GM19372 (cell line): ENCODE data around the gene ZDHHC20.
A peak's percentile ranks its signal among the peaks of the same experiment; 100 is the strongest.

ENCODE experiments used
- ATAC-seq: cut with Tn5 transposase; IDR thresholded peaks from one replicate; pipeline ENCODE4 v1.9.1; 2021; ENCODE audit warnings: mild to moderate bottlenecking, low read depth, moderate library complexity; ENCODE audit not compliant: unreplicated experiment

ZDHHC20 gene

DNA sequence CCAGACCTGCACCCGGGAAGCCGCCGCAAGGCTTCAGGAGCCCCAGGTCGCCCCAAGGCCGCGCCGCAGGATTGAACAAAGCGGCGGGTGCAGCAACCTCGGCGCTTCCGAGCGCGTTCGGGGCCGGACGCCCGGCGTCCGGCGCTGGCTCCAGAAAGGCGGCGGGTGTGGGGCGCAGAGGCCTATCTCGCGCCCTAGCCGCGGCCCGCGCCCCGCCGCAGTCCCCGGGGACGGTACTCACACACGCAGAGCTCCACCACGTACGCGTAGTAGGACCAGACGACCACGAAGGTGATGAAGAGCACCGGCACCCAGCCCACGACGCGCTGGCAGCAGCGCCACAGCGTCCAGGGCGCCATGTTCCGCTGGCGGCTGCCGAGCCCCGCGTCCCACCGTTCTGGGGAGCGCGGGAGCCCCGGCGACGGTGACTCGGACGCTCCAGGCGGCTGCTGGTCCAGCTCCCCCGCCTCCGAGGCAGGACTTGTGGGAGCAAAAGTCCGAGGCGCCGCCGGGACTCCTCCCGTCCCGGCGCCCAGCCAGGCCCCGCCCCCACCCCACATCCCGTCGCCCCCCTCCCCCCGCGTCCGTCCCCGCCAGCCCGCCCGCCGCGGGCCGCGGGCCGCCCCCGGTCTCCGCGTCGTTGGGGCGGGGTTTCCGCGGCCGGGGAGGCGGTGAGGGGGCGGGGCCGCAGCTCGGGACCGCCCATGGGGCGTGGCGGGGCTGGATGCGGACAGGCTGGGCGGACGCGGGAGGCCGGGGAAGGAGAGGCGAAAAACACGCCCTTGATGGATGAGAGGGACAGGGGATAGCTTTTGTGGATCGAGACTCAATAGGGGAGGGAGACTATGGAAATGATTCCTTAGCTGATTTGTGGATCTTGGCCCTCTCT is at the start of gene ZDHHC20:
ZDHHC20 (minus strand) TSS at position 491 of the 889 bp plus-strand sequence; CDS start at position 359, 132 bp downstream.
- peak; percentile 73 for ATAC-seq

- no peak for ATAC-seq
These were observed 45.3 kb upstream of the ZDHHC20 start for GRCh38 chr13:21504379-21504778.

GRCh38 chr13:21501686-21502085 is 42.6 kb upstream of the ZDHHC20 start:
- no peak for ATAC-seq

GRCh38 chr13:21486322-21486721 is 27.2 kb upstream of the ZDHHC20 start:
- no peak for ATAC-seq

- no peak for ATAC-seq
These were observed 24.6 kb upstream of the ZDHHC20 start for GRCh38 chr13:21483748-21484147.

- no peak for ATAC-seq
These were observed 22.3 kb upstream of the ZDHHC20 start for GRCh38 chr13:21481359-21481758.

- no peak for ATAC-seq
These were observed 20.0 kb upstream of the ZDHHC20 start for GRCh38 chr13:21478881-21479808.

- ATAC-seq = peak; percentile 90
These were observed 17.9 kb upstream of the ZDHHC20 start for GRCh38 chr13:21476893-21477472.

DNA sequence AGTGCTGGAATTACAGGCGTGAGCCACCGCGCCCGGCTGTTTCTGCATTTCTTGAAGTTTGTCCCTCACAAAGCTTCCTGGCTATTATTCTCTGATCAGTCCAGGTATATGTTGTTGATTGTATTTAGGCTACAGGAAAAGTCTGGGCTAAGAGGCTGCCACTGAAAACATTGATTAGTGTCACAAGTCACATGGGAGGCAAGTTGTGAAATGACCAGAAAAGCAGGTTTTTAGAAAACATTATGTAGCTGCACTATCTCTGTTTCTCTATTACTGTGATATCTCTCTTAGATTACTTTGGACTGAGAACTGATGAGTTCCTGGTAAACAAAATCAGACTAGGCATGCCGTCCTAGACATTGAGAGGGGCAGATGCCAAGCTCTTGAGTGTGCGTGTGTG is 16.0 kb upstream of the ZDHHC20 start:
- no peak for ATAC-seq

- no peak for ATAC-seq
These were observed 11.7 kb upstream of the ZDHHC20 start for GRCh38 chr13:21470785-21471184.

DNA sequence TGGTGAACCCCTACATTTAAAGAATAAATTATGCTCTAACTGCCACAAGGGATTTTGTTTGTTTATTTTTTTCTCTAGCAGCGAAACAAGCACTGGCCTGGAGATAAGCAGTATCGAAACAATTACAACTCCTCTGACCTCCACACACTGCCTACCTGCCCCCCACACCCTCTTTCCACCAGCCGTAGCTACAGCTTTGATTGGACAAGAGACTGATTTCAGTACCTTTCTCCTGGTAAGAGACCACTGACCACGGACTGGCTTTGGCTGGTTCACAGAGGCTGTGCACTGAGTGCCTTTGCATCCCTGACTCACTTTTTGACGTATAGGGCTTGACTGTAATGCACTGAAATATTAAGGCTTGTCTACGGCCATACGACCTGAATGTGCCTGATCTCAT is 7.4 kb upstream of the ZDHHC20 start:
- ATAC-seq = no peak

GRCh38 chr13:21465710-21466160 is 6.6 kb upstream of the ZDHHC20 start:
- no peak for ATAC-seq

DNA sequence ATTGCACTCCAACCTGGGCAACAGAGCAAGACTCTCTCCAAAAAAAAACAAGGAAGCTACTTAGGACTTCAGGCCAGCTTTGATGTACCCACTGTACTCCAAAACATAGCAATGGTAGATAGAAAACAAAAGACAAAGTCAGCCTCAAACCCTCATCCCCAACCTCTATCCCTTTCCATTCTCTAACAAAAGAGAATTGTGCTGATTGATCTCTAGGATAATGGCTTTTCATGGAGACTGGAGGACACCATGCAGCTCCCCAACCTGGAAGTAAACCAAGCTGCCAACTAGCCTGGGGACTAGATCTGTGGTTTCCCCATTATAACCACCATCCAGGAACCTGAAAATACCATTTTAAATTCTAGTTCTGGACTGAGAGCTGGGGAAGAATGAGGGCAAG is 4.3 kb upstream of the ZDHHC20 start:
- no peak for ATAC-seq

GRCh38 chr13:21461131-21461530 is 2.0 kb upstream of the ZDHHC20 start:
- no peak for ATAC-seq

DNA sequence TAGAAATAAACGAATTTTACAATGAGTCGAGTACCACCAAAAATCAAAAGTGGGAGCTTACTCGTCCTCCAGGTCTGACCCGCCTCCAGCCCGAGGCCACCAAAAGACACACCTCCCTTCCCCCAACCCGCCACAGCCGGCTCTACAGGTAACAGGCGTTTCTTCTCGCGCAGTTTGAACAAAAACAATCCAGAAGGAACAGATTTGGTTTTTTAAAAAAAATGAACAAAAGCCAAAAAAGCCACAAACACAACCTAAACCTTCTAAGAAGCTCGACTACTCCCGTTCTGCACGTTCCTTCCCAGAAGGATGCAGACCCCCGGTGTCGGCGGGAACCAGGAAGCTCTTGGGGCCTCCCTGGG is 671 bp downstream of the ZDHHC20 start:
- ATAC-seq = peak; percentile 28

DNA sequence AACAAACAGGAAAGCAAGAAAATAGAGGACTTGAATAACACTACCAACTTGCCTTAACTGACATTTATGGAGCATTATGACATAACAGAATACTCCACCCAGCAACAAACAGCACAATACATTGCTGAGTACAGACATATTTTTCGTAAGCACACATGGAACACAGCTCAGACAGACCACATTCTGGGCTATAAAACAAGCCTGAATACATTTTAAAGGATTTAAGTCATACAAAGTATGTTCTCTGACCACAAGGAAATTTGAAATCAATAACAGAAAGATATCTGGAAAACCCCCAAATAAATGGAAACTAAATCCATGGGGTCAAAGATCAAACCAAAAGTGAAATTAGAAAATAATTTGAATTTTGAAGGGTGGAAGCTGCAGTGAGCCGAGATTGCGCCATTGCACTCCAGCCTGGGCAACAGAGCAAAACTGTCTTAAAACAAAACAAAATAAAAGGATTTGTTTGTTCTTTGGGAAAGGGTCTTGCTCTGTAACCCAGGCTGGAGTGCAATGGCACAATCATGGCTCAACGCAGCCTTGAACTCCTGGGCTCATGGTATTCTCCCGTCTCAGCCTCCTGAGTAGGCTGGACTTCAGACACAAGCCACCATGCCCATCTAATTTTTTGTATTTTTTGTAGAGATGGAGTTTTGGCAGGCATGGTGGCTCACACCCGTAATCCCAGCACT is 5.6 kb downstream of the ZDHHC20 start:
- ATAC-seq = no peak

- no peak for ATAC-seq
These were observed 8.2 kb downstream of the ZDHHC20 start for GRCh38 chr13:21450936-21451335.

DNA sequence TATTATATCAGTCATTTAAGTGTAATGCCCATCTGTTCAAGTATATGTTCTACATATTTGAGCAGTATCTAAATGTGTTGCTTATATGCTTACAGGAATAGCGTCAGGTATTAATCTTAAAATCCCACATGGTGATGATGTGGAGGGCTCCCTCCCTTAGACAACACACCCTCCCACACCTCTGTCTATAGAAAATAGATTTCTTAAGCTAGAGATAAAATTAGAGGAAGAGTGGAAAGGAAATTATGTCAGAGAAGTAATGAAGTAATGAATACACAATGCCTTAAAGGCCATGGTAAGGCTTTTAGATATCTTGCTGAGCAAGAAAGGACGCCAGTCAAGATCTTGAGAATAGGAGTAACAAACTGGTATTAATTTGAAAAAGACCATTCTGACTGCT is 12.4 kb downstream of the ZDHHC20 start:
- ATAC-seq = no peak

- no peak for ATAC-seq
These were observed 13.3 kb downstream of the ZDHHC20 start for GRCh38 chr13:21445759-21446158.

DNA sequence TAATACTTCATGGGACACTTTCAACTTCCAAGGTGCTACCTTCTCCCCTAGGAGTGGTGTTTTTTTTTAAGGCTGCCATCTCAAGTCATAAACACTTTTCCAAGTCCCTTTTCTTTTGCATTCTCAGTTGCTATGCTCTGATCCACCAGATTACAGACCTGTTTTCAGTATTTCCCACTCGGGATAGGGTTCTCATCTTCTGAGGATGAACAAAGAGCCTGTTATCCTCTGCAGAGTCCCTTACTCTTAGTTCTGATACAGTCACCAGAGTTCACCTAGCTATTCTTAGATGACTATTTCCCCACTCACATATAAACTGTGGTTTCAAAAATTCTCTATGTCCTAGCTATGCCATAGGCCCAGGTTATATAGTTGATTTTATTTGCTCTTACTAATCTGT is 15.9 kb downstream of the ZDHHC20 start:
- no peak for ATAC-seq
